ENCODE measurements around the gene LANCL2.

LANCL2 gene

DNA sequence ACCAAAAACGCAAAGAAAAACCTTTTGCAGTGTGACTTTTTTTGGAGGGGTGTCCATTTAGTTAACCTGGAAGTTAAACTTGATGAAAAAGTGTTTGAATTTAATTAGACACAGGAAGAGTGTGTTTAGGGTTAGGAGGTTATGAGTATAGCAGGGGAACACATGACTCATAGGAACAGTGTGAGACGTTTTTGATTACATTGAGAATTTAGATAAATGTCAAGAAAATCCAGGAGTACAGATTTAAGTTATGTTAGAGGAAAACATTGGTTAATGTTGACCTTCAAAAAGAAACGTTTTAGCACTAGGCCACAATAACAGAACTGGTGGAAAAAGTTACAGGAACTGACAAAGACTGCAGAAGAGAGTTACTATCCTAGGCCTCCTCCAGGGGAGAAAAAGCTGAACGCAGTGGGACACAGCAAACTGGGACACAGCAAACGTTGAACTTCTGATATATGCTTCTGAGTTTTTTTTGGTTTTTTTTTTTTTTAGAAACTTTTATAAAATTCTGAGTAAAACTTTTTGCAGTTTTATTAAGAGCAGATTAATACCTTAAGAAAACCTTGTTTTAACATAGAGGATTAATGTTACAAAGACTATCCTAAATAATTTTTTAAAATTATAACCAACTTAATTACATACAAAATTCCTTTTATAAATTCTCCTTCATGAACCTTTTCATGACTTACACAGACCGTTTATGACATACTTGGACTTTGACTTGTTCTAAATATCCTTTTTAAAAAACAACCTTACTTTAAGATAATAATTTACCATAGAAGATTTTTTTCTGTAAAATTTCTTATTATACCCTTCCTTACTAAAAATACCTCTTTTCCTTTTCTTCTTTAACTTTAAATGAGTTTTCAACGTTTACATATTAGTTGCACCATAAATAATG lies 22.2 kb downstream of the LANCL2 start:
- Histone ChIP-seq H3K9me2 (replicated peaks; ENCODE audit: insufficient read depth, low read length) (no peaks in the 10 kb centered on the region), H3F3A (ENCODE audit: insufficient read depth) (no peaks in the 10 kb centered on the region), H3K9me3 (ENCODE audit: insufficient read depth, low read length) (peaks cover 43% of the 10 kb centered on the region), H3K27ac (ENCODE audit: low read depth, low read length) (no peak overlapping the region), H3K79me2 (ENCODE audit: insufficient read depth, low read length) (no peaks in the 10 kb centered on the region), H3K4me2 (ENCODE audit: low read depth, low read length, poor library complexity, severe bottlenecking) (no peak overlapping the region), H3K9ac (ENCODE audit: low read length) (no peak overlapping the region), H2AFZ (ENCODE audit: low read depth, low read length, severe bottlenecking) (no peak overlapping the region), H3K4me3 (ENCODE audit: insufficient read depth, low read length, poor library complexity, severe bottlenecking) (no peak overlapping the region), H3K27me3 (ENCODE audit: low read length) (no peaks in the 10 kb centered on the region), H4K20me1 (ENCODE audit: low read depth, low read length) (no peaks in the 10 kb centered on the region), H3K36me3 (ENCODE audit: low read length) (peaks cover 4% of the 10 kb centered on the region; the same call in 1 of the 2 replicates)
- TF ChIP-seq EZH2phosphoT487 (conservative IDR thresholded peaks at IDR 0.05; ENCODE audit: low read length), result no peak
- TF ChIP-seq, protein P1, sequence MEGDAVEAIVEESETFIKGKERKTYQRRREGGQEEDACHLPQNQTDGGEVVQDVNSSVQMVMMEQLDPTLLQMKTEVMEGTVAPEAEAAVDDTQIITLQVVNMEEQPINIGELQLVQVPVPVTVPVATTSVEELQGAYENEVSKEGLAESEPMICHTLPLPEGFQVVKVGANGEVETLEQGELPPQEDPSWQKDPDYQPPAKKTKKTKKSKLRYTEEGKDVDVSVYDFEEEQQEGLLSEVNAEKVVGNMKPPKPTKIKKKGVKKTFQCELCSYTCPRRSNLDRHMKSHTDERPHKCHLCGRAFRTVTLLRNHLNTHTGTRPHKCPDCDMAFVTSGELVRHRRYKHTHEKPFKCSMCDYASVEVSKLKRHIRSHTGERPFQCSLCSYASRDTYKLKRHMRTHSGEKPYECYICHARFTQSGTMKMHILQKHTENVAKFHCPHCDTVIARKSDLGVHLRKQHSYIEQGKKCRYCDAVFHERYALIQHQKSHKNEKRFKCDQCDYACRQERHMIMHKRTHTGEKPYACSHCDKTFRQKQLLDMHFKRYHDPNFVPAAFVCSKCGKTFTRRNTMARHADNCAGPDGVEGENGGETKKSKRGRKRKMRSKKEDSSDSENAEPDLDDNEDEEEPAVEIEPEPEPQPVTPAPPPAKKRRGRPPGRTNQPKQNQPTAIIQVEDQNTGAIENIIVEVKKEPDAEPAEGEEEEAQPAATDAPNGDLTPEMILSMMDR (IDR thresholded peaks at IDR 0.05; ENCODE audit: insufficient read depth, low read length, poor library complexity, severe bottlenecking), result no peak

DNA sequence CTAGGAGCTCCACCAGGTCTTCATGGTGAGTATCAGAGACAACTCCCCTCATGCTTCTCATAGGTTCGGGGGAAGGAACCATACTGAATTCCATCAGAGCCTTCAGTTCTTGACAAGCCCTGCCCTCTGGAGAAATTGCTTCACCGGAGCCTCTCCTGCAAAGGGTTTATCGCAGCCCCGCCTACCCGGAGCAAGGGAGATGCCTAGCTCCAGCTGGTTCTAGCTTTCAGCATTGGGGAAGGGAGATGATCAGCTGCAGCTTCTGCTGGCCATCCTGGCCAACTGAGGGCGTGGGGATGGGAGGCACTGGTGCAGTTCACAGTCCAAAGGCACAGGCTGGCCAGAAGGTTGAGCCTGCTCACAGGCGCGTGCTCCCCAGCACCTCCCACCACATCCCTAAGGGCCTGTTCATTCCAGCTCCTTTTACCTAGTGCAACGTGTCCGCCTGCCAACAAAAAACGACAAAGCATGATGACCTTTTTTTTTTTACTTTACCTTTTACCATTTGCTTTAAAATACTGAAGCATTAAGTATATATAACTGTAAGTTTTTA lies 31.2 kb downstream of the LANCL2 start:
- H3K36me3 ChIP-seq (ENCODE audit: low read length), result peaks cover 4% of the 10 kb centered on the region; the same call in 1 of the 2 replicates
- no peaks in the 10 kb centered on the region for H4K20me1 ChIP-seq (ENCODE audit: low read depth, low read length)
- no peak overlapping the region for H2AFZ ChIP-seq (ENCODE audit: low read depth, low read length, severe bottlenecking)
- H3K27me3 ChIP-seq (ENCODE audit: low read length), result no peaks in the 10 kb centered on the region
- no peak overlapping the region for H3K27ac ChIP-seq (ENCODE audit: low read depth, low read length)
- TF ChIP-seq, protein P1 (IDR thresholded peaks at IDR 0.05; ENCODE audit: insufficient read depth, low read length, poor library complexity, severe bottlenecking), result no peak
- TF ChIP-seq EZH2phosphoT487 (conservative IDR thresholded peaks at IDR 0.05; ENCODE audit: low read length), result no peak
- no peak overlapping the region for H3K4me3 ChIP-seq (ENCODE audit: insufficient read depth, low read length, poor library complexity, severe bottlenecking)
- H3K4me2 ChIP-seq (ENCODE audit: low read depth, low read length, poor library complexity, severe bottlenecking), result no peak overlapping the region
- no peaks in the 10 kb centered on the region for H3K9me3 ChIP-seq (ENCODE audit: insufficient read depth, low read length)
- H3F3A ChIP-seq (ENCODE audit: insufficient read depth), result no peaks in the 10 kb centered on the region; the same call in 1 of the 2 replicates
- no peaks in the 10 kb centered on the region for H3K79me2 ChIP-seq (ENCODE audit: insufficient read depth, low read length)
- H3K9me2 ChIP-seq (replicated peaks; ENCODE audit: insufficient read depth, low read length), result no peaks in the 10 kb centered on the region
- no peak overlapping the region for H3K9ac ChIP-seq (ENCODE audit: low read length)

GRCh38 chr7:55397617-55398016 lies 32.5 kb downstream of the LANCL2 start:
- H3K27ac ChIP-seq (ENCODE audit: low read depth, low read length), result no peak overlapping the region
- no peak for TF ChIP-seq EZH2phosphoT487 (conservative IDR thresholded peaks at IDR 0.05; ENCODE audit: low read length)
- TF ChIP-seq, protein P1 (IDR thresholded peaks at IDR 0.05; ENCODE audit: insufficient read depth, low read length, poor library complexity, severe bottlenecking), result no peak
- no peaks in the 10 kb centered on the region for H3K79me2 ChIP-seq (ENCODE audit: insufficient read depth, low read length)
- no peaks in the 10 kb centered on the region for H4K20me1 ChIP-seq (ENCODE audit: low read depth, low read length)
- no peak overlapping the region for H3K9ac ChIP-seq (ENCODE audit: low read length)
- H3F3A ChIP-seq (ENCODE audit: insufficient read depth), result no peaks in the 10 kb centered on the region; the same call in 1 of the 2 replicates
- no peak overlapping the region for H3K4me2 ChIP-seq (ENCODE audit: low read depth, low read length, poor library complexity, severe bottlenecking)
- H3K36me3 ChIP-seq (ENCODE audit: low read length), result peaks cover 4% of the 10 kb centered on the region; the same call in 1 of the 2 replicates
- H3K4me3 ChIP-seq (ENCODE audit: insufficient read depth, low read length, poor library complexity, severe bottlenecking), result no peak overlapping the region
- no peaks in the 10 kb centered on the region for H3K27me3 ChIP-seq (ENCODE audit: low read length)
- H2AFZ ChIP-seq (ENCODE audit: low read depth, low read length, severe bottlenecking), result no peak overlapping the region
- H3K9me3 ChIP-seq (ENCODE audit: insufficient read depth, low read length), result no peaks in the 10 kb centered on the region
- H3K9me2 ChIP-seq (replicated peaks; ENCODE audit: insufficient read depth, low read length), result no peaks in the 10 kb centered on the region

Data from SU-DHL-6 (cell line).